BLaER1 treated with 17β-estradiol and CSF1 and Interleukin-3, amounts not matched to agents 10 nM and 100 nM (cell line): ENCODE measurements around the gene HACL1.

ENCODE experiments used
- H3K27ac ChIP-seq, 11 experiments: shearing (Covaris generic); formaldehyde crosslinking; 2 replicates each; pipeline ENCODE4 v1.8.1; 2022
- H3K27me3 ChIP-seq, 11 experiments: shearing (Covaris generic); formaldehyde crosslinking; 2 replicates each; pipeline ENCODE4 v1.8.1; 2022
- H3K36me3 ChIP-seq, 11 experiments: shearing (Covaris generic); formaldehyde crosslinking; 2 replicates each; pipeline ENCODE4 v1.8.1; 2022
- H3K4me1 ChIP-seq, 10 experiments: shearing (Covaris generic); formaldehyde crosslinking; 2 replicates each; pipeline ENCODE4 v1.8.1; 2022
- H3K4me2 ChIP-seq, 11 experiments: shearing (Covaris generic); formaldehyde crosslinking; 2 replicates each; pipeline ENCODE4 v1.8.1; 2022
- H3K4me3 ChIP-seq, 10 experiments: shearing (Covaris generic); formaldehyde crosslinking; 2 replicates each; pipeline ENCODE4 v1.8.1; 2022
- H3K9ac ChIP-seq, 11 experiments: shearing (Covaris generic); formaldehyde crosslinking; 2 replicates each; pipeline ENCODE4 v1.8.1; 2022
- H3K9me3 ChIP-seq, 11 experiments: shearing (Covaris generic); formaldehyde crosslinking; replicated peaks in 1 of 11; 2 replicates each; pipeline ENCODE4 v1.8.1; 2022
- H4K20me1 ChIP-seq, 11 experiments: shearing (Covaris generic); formaldehyde crosslinking; 2 replicates each; pipeline ENCODE4 v1.8.1; 2022
- Cebpa-rat ChIP-seq, 11 experiments: shearing (Covaris generic); IDR thresholded peaks; 2 replicates each; pipeline ENCODE4 v1.8.1; 2022

The HACL1 gene

DNA sequence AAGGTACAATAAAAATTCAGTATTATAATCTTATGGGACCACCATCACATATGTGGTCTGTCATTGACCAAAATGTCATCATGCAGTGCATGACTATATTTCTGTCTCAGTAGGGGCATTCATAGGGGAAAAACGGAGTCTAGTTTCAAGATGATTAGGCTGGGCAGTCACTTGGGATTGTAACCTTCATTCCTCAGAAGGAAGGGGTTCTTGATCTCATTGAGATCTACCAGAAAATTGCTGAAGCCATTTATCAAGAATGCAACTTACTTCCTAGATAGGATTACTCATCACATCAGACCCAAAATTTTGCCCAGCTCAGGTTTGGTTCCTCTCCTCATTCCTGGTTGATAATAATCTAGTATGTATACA lies 37.5 kb upstream of the HACL1 start:
- no peak overlapping the region for H3K27ac ChIP-seq
- no peak overlapping the region for H3K4me3 ChIP-seq
- no peak for TF ChIP-seq Cebpa-rat (IDR thresholded peaks at IDR 0.05)
- no peaks in the 10 kb centered on the region for H3K9me3 ChIP-seq
- no peaks in the 10 kb centered on the region for H4K20me1 ChIP-seq
- no peaks in the 10 kb centered on the region for H3K27me3 ChIP-seq
- no peaks in the 10 kb centered on the region for H3K36me3 ChIP-seq
- H3K4me2 ChIP-seq: peak overlapping the region in 6 of 11 experiments; percentile 12 to 82 (median 78); a peak in 8 of 22 replicates
- no peak overlapping the region for H3K9ac ChIP-seq
- peaks cover 5 to 56% (median 34%) of the 10 kb centered on the region in 10 experiments; a peak in 19 of 20 replicates for H3K4me1 ChIP-seq

DNA sequence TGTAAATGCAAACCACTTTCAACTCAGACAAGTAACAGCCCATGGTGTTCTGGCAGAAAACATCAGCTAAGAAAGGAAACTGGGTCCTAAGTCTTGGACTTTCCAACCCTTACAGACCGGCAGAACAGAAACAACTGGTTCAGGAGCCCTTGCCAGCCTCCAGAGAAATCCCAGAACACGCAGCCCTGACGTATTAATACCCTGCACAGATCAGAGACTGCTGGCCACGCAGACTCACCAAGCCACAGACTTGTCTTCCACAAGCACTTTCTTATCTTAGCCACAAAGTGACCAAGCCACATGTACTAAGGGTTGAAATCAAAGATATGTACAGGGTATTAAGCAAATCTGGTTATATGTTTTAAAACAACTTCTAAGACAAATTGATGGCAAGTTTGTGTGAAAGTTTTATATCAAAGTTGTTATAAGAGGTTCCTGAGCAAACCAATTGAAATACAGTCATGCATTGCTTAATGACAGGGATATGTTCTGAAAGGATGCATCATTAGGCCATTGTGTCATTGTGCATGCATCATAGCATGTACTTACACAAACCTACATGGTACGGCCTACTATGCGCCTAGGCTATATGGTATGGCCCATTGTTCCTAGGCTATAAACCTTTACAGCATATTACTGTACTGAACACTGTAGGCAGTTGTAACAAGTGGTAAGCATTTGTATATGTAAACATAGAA lies 37.0 kb upstream of the HACL1 start:
- Histone ChIP-seq H3K27me3 (no peaks in the 10 kb centered on the region), H3K9ac (no peak overlapping the region), H3K27ac (no peak overlapping the region), H3K4me3 (no peak overlapping the region), H4K20me1 (no peaks in the 10 kb centered on the region), H3K4me2 (peak overlapping the region in 6 of 11 experiments; percentile 12 to 82 (median 78); a peak in 10 of 22 replicates), H3K4me1 (peaks cover 5 to 60% (median 34%) of the 10 kb centered on the region in 10 experiments; a peak in 19 of 20 replicates), H3K36me3 (no peaks in the 10 kb centered on the region), H3K9me3 (no peaks in the 10 kb centered on the region)
- TF ChIP-seq Cebpa-rat (IDR thresholded peaks at IDR 0.05): no peak

DNA sequence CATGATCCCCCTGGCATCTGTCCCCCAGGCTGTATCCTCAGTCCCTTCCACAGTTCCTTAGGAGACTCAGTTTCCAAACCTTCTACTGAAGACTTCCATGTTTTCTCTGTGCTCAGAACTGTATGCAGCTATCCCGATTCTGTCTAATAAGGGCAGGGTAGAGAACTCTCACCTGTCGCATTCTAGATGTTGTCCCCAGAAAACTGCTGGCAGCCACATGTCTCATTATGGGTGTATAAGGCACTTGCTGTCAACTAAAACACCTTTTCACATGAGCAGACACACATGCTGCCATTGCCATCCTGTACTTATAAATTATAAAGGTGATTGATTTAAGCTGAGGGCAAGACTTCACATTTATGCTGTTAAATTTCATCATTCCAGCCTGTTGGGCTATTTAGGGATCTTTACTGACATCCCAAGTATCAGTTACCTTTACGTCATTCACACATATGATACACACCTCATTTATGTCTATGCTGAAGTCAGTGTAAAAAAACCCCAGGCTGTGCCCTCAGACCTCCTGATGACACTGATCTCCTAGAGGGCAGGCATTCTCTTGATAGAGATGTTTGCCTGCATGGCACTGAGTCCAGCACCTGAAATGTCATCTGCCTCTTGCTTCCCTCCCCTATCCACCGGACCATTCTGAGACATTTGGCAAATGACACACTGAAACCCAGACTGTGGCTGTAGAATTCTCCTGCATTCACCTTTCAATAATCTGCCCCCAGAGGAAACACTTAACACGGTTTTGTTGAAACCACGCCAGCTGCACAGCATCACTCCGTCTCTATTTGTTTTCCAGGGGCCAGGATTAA lies 36.0 kb upstream of the HACL1 start:
- Histone ChIP-seq H3K4me3 (no peak overlapping the region), H4K20me1 (no peaks in the 10 kb centered on the region), H3K4me2 (peak overlapping the region in 8 of 11 experiments; percentile 68 to 82 (median 74); a peak in 17 of 22 replicates), H3K4me1 (peaks cover 5 to 60% (median 34%) of the 10 kb centered on the region in 10 experiments; a peak in 19 of 20 replicates), H3K36me3 (no peaks in the 10 kb centered on the region), H3K9ac (no peak overlapping the region; a peak in 1 of 22 replicates), H3K27ac (peak overlapping the region in 8 of 11 experiments; percentile 31 to 75 (median 56); a peak in 13 of 22 replicates), H3K9me3 (no peaks in the 10 kb centered on the region), H3K27me3 (no peaks in the 10 kb centered on the region)
- TF ChIP-seq Cebpa-rat (IDR thresholded peaks at IDR 0.05): no peak

DNA sequence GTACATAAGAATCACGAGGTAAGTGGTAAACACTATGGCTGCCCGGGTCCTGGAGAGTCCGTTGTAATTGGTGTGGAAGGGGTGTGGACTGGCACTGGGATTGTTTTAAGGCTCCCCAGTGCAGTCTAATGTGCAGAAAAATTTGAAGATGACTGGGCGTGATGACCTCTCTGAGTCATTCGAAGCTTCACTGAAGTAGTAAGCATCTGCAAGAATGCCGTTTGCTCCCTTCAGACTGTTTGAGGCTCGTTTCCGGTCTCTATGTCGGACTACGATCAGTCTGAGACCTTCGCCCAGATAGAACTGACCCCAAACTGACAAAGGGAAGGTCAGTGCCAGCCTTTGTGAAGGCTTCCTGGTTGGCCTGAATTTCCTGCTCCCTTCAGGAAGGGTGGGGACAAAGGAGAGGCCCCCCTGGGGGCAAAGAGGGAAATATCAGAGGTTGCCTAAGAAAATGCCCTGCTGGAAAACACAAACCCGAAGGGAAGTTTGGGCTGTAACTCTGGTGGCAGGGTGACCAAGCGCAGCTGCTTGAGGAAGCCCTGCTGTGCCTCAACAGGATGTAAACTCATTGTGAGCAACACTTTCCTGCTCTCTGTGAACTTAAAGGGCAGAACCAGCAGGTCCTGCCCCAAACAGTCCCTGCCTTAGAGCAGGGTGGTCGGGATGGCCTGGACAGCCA lies 34.8 kb upstream of the HACL1 start:
- no peaks in the 10 kb centered on the region for H3K9me3 ChIP-seq
- H3K27ac ChIP-seq: peak overlapping the region in 9 of 11 experiments; percentile 28 to 81 (median 72); a peak in 17 of 22 replicates
- H3K9ac ChIP-seq: peak overlapping the region in 6 of 11 experiments; percentile 34 to 65 (median 58); a peak in 9 of 22 replicates
- H3K4me3 ChIP-seq: peak overlapping the region in 1 of 10 experiments; percentile 5; a peak in 2 of 20 replicates
- peak overlapping the region; percentile 7 to 82 (median 69); a peak in 21 of 22 replicates for H3K4me2 ChIP-seq
- no peak for TF ChIP-seq Cebpa-rat (IDR thresholded peaks at IDR 0.05)
- H3K4me1 ChIP-seq: peaks cover 5 to 66% (median 35%) of the 10 kb centered on the region in 10 experiments; a peak in 19 of 20 replicates
- H3K27me3 ChIP-seq: no peaks in the 10 kb centered on the region
- H3K36me3 ChIP-seq: no peaks in the 10 kb centered on the region
- no peaks in the 10 kb centered on the region for H4K20me1 ChIP-seq

DNA sequence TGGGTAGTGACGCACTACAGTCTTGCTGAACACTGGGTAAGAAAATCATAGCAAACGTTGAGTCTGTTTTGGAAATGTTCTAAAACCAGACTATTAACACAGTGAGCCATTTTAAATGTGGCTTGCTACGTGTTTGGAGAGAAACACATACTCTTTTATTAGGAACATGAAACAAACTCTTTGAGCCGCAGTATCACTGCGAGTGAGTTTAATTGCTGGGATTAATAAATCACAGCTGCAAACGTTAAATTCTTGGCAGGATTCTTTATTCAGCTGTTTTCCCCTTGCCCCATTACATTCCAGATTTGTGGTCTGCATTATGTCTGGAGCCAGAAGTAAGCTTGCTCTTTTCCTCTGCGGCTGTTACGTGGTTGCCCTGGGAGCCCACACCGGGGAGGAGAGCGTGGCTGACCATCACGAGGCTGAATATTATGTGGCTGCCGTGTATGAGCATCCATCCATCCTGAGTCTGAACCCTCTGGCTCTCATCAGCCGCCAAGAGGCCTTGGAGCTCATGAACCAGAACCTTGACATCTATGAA lies 33.8 kb upstream of the HACL1 start:
- H3K27me3 ChIP-seq: no peaks in the 10 kb centered on the region
- no peaks in the 10 kb centered on the region for H3K36me3 ChIP-seq
- TF ChIP-seq Cebpa-rat (IDR thresholded peaks at IDR 0.05): no peak
- H3K9me3 ChIP-seq: no peaks in the 10 kb centered on the region
- peaks cover 12 to 72% (median 45%) of the 10 kb centered on the region in 10 experiments; a peak in 19 of 20 replicates for H3K4me1 ChIP-seq
- peak overlapping the region in 5 of 11 experiments; percentile 71 to 81 (median 74); a peak in 8 of 22 replicates for H3K27ac ChIP-seq
- H3K4me2 ChIP-seq: peak overlapping the region in 6 of 11 experiments; percentile 68 to 82 (median 78); a peak in 11 of 22 replicates
- no peak overlapping the region for H3K4me3 ChIP-seq
- no peak overlapping the region for H3K9ac ChIP-seq
- no peaks in the 10 kb centered on the region for H4K20me1 ChIP-seq

DNA sequence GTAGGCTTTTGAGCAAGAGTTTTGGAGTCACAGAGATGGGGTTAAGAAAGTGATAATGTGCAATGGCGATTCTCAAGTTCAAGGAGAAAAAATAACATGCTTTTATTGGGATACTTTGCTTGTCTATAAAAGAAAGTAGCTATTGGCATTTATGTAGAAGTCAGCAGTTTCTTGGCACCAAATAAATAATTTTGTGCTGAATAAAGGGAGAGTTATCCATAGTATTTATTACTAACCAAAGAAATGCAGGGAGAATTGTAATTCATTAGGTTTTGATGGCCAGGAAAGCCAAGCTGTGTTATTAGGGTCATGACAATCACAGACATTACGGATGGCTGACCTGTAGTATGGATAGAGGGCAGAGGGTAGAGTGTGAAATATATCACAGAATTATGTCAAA lies 33.3 kb upstream of the HACL1 start:
- Histone ChIP-seq H3K27me3 (no peaks in the 10 kb centered on the region), H3K36me3 (no peaks in the 10 kb centered on the region), H3K27ac (no peak overlapping the region), H4K20me1 (no peaks in the 10 kb centered on the region), H3K4me1 (peaks cover 12 to 72% (median 46%) of the 10 kb centered on the region in 10 experiments; a peak in 19 of 20 replicates), H3K4me3 (no peak overlapping the region), H3K9ac (no peak overlapping the region), H3K9me3 (no peaks in the 10 kb centered on the region), H3K4me2 (peak overlapping the region in 3 of 11 experiments; percentile 68 to 82 (median 80); a peak in 1 of 22 replicates)
- TF ChIP-seq Cebpa-rat (IDR thresholded peaks at IDR 0.05): no peak

DNA sequence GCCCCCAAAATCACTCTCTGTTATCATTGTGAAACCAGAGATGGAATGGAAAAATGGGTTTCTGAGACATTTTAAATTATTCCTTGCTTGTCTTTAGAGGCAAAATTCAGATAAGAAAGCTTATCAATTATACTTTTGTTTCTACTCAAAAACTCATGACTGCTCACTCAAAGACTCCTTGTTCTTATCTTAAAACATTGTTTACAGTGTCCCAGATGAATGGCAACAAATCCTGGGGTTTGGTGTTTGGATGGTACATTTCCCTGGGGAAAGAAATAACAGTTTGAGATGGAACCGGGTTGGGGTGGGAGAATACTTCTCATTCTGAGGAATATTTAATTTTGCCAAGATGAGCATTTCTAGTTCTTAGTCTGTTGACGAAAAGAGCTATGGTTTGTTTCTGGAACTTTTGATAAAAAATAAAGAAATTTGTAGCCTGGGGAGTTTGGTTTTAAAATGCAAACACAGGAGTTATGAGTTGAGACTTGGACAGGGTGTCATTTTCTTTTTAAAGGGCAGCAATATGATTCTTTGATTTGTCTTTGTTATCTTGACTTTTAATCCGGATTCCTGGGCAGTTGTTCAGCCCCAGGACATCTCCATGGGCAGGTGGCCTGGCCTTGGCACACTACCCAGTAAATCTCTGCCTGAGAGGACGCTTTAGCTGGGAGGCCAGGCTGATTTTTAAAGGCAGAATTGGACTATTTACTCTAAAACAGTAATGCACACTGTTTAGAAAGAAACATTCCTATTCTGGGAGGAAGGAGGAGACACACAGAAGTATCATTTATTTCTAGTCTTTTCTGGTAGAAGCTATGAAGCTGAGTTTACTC lies 32.6 kb upstream of the HACL1 start:
- Histone ChIP-seq H3K9ac (no peak overlapping the region), H3K27ac (no peak overlapping the region), H3K4me2 (peak overlapping the region in 1 of 11 experiments; percentile 7; a peak in 1 of 22 replicates)

DNA sequence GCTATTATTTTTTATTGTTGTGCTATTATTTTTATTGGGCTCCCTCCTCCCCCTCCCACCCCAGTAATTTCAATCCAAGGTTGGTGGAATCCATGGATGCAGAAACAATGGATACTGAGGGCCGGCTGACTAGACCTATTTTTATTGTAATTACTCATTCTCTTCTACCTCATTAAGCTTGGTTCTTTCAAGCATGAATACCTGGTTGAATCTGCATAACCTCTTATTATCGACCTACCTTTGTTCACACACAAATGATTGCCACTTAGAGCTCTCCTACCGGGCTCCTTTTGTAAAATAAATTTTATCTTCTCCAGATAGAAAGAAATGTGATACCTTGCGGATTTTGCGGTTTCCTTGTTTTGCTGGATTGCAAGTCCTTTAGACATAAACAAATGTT lies 31.8 kb upstream of the HACL1 start:
- peaks cover 12 to 63% (median 41%) of the 10 kb centered on the region in 10 experiments; a peak in 19 of 20 replicates for H3K4me1 ChIP-seq
- H3K36me3 ChIP-seq: no peaks in the 10 kb centered on the region
- H3K9ac ChIP-seq: no peak overlapping the region
- H3K9me3 ChIP-seq: no peaks in the 10 kb centered on the region
- no peaks in the 10 kb centered on the region for H3K27me3 ChIP-seq
- no peak for TF ChIP-seq Cebpa-rat (IDR thresholded peaks at IDR 0.05)
- H3K27ac ChIP-seq: no peak overlapping the region
- H4K20me1 ChIP-seq: no peaks in the 10 kb centered on the region
- H3K4me2 ChIP-seq: no peak overlapping the region
- H3K4me3 ChIP-seq: no peak overlapping the region

More for the DNA sequence above, 32.6 kb upstream of the HACL1 start:
- Histone ChIP-seq H3K4me1 (peaks cover 12 to 72% (median 46%) of the 10 kb centered on the region in 10 experiments; a peak in 19 of 20 replicates), H4K20me1 (no peaks in the 10 kb centered on the region), H3K36me3 (no peaks in the 10 kb centered on the region), H3K9me3 (no peaks in the 10 kb centered on the region), H3K27me3 (no peaks in the 10 kb centered on the region), H3K4me3 (no peak overlapping the region)
- TF ChIP-seq Cebpa-rat (IDR thresholded peaks at IDR 0.05): no peak
